ES-I3 (cell line): ENCODE results near the gene ST6GALNAC3.

ENCODE experiments used
- H3K36me3 ChIP-seq: 2 replicates; pipeline ENCODE4 v1.6.1; 2013; ENCODE audit warnings: mild to moderate bottlenecking, low read length, control low read depth, moderate library complexity; ENCODE audit not compliant: insufficient read depth
- H3K4me1 ChIP-seq: 2 replicates; pipeline ENCODE4 v1.6.1; 2013; ENCODE audit warnings: mild to moderate bottlenecking, control low read depth, low read length; ENCODE audit not compliant: insufficient read depth
- H3K9ac ChIP-seq: 2 replicates; pipeline ENCODE4 v1.6.1; 2013; ENCODE audit warnings: low read depth, mild to moderate bottlenecking, low read length, moderate library complexity
- H3K9me3 ChIP-seq: 2 replicates; pipeline ENCODE4 v1.6.1; 2013; ENCODE audit warnings: mild to moderate bottlenecking, low read length, moderate library complexity; ENCODE audit not compliant: control insufficient read depth, insufficient read depth

ST6GALNAC3 gene

GRCh38 chr1:76510672-76511557 lies 436.4 kb downstream of the ST6GALNAC3 start:
- Histone ChIP-seq H3K9ac (no peak overlapping the region), H3K4me1 (peaks cover 12% of the 10 kb centered on the region), H3K36me3 (no peaks in the 10 kb centered on the region), H3K9me3 (no peaks in the 10 kb centered on the region)

GRCh38 chr1:76511558-76512179 lies 437.1 kb downstream of the ST6GALNAC3 start:
- Histone ChIP-seq H3K4me1 (peaks cover 12% of the 10 kb centered on the region), H3K9ac (no peak overlapping the region), H3K9me3 (no peaks in the 10 kb centered on the region), H3K36me3 (no peaks in the 10 kb centered on the region)

- no peak overlapping the region for H3K9ac ChIP-seq
- H3K9me3 ChIP-seq: no peaks in the 10 kb centered on the region
- H3K4me1 ChIP-seq: no peaks in the 10 kb centered on the region
- H3K36me3 ChIP-seq: no peaks in the 10 kb centered on the region
Measured at GRCh38 chr1:76530953-76531352, 456.4 kb downstream of the ST6GALNAC3 start.

- no peak overlapping the region for H3K9ac ChIP-seq
- no peaks in the 10 kb centered on the region for H3K36me3 ChIP-seq
- no peaks in the 10 kb centered on the region for H3K9me3 ChIP-seq
- H3K4me1 ChIP-seq: peaks cover 4% of the 10 kb centered on the region; the same call in 1 of the 2 replicates
Measured at GRCh38 chr1:76541618-76542017, 467.1 kb downstream of the ST6GALNAC3 start.

- peaks cover 4% of the 10 kb centered on the region; the same call in 1 of the 2 replicates for H3K4me1 ChIP-seq
- H3K36me3 ChIP-seq: no peaks in the 10 kb centered on the region
- H3K9me3 ChIP-seq: no peaks in the 10 kb centered on the region
- no peak overlapping the region for H3K9ac ChIP-seq
Measured at GRCh38 chr1:76542359-76542758, 467.8 kb downstream of the ST6GALNAC3 start.

GRCh38 chr1:76543495-76543894 lies 468.9 kb downstream of the ST6GALNAC3 start:
- Histone ChIP-seq H3K9me3 (no peaks in the 10 kb centered on the region), H3K9ac (no peak overlapping the region), H3K4me1 (peaks cover 8% of the 10 kb centered on the region; the same call in 1 of the 2 replicates), H3K36me3 (no peaks in the 10 kb centered on the region)

- Histone ChIP-seq H3K36me3 (no peaks in the 10 kb centered on the region), H3K4me1 (peaks cover 4% of the 10 kb centered on the region; the same call in 1 of the 2 replicates), H3K9me3 (no peaks in the 10 kb centered on the region), H3K9ac (no peak overlapping the region)
Measured at GRCh38 chr1:76546354-76546933, 471.9 kb downstream of the ST6GALNAC3 start.

GRCh38 chr1:76547916-76548315 lies 473.4 kb downstream of the ST6GALNAC3 start:
- Histone ChIP-seq H3K9ac (no peak overlapping the region), H3K9me3 (no peaks in the 10 kb centered on the region), H3K36me3 (no peaks in the 10 kb centered on the region), H3K4me1 (peaks cover 4% of the 10 kb centered on the region; the same call in 1 of the 2 replicates)

GRCh38 chr1:76548513-76549100 lies 474.1 kb downstream of the ST6GALNAC3 start:
- Histone ChIP-seq H3K9me3 (no peaks in the 10 kb centered on the region), H3K4me1 (peaks cover 4% of the 10 kb centered on the region; the same call in 1 of the 2 replicates), H3K36me3 (no peaks in the 10 kb centered on the region), H3K9ac (no peak overlapping the region)

- Histone ChIP-seq H3K9me3 (no peaks in the 10 kb centered on the region), H3K4me1 (no peaks in the 10 kb centered on the region), H3K9ac (no peak overlapping the region), H3K36me3 (no peaks in the 10 kb centered on the region)
Measured at GRCh38 chr1:76554283-76554682, 479.7 kb downstream of the ST6GALNAC3 start.

- Histone ChIP-seq H3K4me1 (no peaks in the 10 kb centered on the region), H3K9me3 (no peaks in the 10 kb centered on the region), H3K36me3 (no peaks in the 10 kb centered on the region), H3K9ac (no peak overlapping the region)
Measured at GRCh38 chr1:76562292-76562691, 487.7 kb downstream of the ST6GALNAC3 start.

GRCh38 chr1:76568573-76569238 lies 494.2 kb downstream of the ST6GALNAC3 start:
- H3K9ac ChIP-seq: no peak overlapping the region
- no peaks in the 10 kb centered on the region for H3K4me1 ChIP-seq
- no peaks in the 10 kb centered on the region; the same call in 1 of the 2 replicates for H3K9me3 ChIP-seq
- H3K36me3 ChIP-seq: no peaks in the 10 kb centered on the region

GRCh38 chr1:76571248-76571647 lies 496.7 kb downstream of the ST6GALNAC3 start:
- H3K9ac ChIP-seq: no peak overlapping the region
- H3K9me3 ChIP-seq: no peaks in the 10 kb centered on the region; the same call in 1 of the 2 replicates
- no peaks in the 10 kb centered on the region for H3K36me3 ChIP-seq
- H3K4me1 ChIP-seq: no peaks in the 10 kb centered on the region

- H3K4me1 ChIP-seq: peaks cover 7% of the 10 kb centered on the region; the same call in 1 of the 2 replicates
Measured at GRCh38 chr1:76572229-76572628, 497.7 kb downstream of the ST6GALNAC3 start.

More at GRCh38 chr1:76572229-76572628, 497.7 kb downstream of the ST6GALNAC3 start:
- Histone ChIP-seq H3K9ac (no peak overlapping the region), H3K36me3 (no peaks in the 10 kb centered on the region), H3K9me3 (no peaks in the 10 kb centered on the region; the same call in 1 of the 2 replicates)
